Bone marrow (tissue), 2 donors: ENCODE data around the gene FSTL5.
"Not testable (repeated sequence)": the region's sequence is repeated elsewhere in the genome, so short reads cannot be mapped to it uniquely, and the experiment has no call there.

Experiments
- DNase-seq, 2 donors: peaks; one replicate each; lab custom pipeline; 2025; lab: John Stamatoyannopoulos, UW

FSTL5 gene

GRCh38 chr4:161829591-161829990 is 334.2 kb downstream of the FSTL5 start:
- no peak for DNase-seq

- DNase-seq: no peak
These were observed 335.7 kb downstream of the FSTL5 start for GRCh38 chr4:161828061-161828460.

GRCh38 chr4:161827013-161827412 is 336.8 kb downstream of the FSTL5 start:
- DNase-seq: no peak

GRCh38 chr4:161823450-161823849 is 340.4 kb downstream of the FSTL5 start:
- DNase-seq: no peak

GRCh38 chr4:161822174-161822573 is 341.6 kb downstream of the FSTL5 start:
- DNase-seq: no peak

GRCh38 chr4:161817914-161818313 is 345.9 kb downstream of the FSTL5 start:
- no peak for DNase-seq

- DNase-seq: no peak
These were observed 346.8 kb downstream of the FSTL5 start for GRCh38 chr4:161816958-161817357.

GRCh38 chr4:161815841-161816240 is 348.0 kb downstream of the FSTL5 start:
- DNase-seq: no peak

- DNase-seq: no peak
These were observed 349.9 kb downstream of the FSTL5 start for GRCh38 chr4:161813889-161814288.

- no peak for DNase-seq
These were observed 350.4 kb downstream of the FSTL5 start for GRCh38 chr4:161813389-161813788.

GRCh38 chr4:161803171-161803570 is 360.6 kb downstream of the FSTL5 start:
- DNase-seq: no peak

- DNase-seq: no peak
These were observed 364.1 kb downstream of the FSTL5 start for GRCh38 chr4:161799710-161800109.

- no peak for DNase-seq
These were observed 370.8 kb downstream of the FSTL5 start for GRCh38 chr4:161792991-161793390.

GRCh38 chr4:161791796-161792556 is 371.8 kb downstream of the FSTL5 start:
- DNase-seq: no peak

GRCh38 chr4:161767116-161767515 is 396.7 kb downstream of the FSTL5 start:
- DNase-seq: no peak

- DNase-seq: no peak
These were observed 401.0 kb downstream of the FSTL5 start for GRCh38 chr4:161762796-161763195.

GRCh38 chr4:161760008-161760407 is 403.8 kb downstream of the FSTL5 start:
- no peak for DNase-seq

- not testable (repeated sequence) for DNase-seq
These were observed 405.4 kb downstream of the FSTL5 start for GRCh38 chr4:161758412-161758811.

GRCh38 chr4:161728929-161729328 is 434.9 kb downstream of the FSTL5 start:
- DNase-seq: no peak

- no peak for DNase-seq
These were observed 441.9 kb downstream of the FSTL5 start for GRCh38 chr4:161721947-161722346.

- no peak for DNase-seq
These were observed 446.7 kb downstream of the FSTL5 start for GRCh38 chr4:161717084-161717483.

GRCh38 chr4:161714931-161715330 is 448.9 kb downstream of the FSTL5 start:
- DNase-seq: no peak

GRCh38 chr4:161714022-161714751 is 449.6 kb downstream of the FSTL5 start:
- DNase-seq: no peak
